ENCODE data around the gene RFLNA.

DNA sequence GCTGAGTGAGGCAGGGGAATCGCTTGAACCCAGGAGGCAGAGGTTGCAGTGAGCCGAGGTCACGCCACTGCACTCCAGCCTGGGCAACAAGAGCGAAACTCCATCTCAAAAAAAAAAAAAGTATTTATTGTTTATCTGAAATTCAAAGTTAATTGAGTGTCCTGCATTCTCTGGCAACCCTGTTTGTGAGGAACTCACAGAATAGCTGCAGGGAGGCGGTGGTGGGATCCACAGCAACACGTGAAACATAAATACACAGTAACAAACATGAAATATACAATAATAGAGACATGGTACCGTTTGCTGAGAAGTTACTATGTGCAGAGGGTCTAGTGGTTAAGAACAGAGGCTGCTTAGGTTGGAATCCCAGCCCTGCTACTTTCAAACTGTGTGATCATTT is 43.7 kb upstream of the RFLNA start:
- TF ChIP-seq, protein P1, sequence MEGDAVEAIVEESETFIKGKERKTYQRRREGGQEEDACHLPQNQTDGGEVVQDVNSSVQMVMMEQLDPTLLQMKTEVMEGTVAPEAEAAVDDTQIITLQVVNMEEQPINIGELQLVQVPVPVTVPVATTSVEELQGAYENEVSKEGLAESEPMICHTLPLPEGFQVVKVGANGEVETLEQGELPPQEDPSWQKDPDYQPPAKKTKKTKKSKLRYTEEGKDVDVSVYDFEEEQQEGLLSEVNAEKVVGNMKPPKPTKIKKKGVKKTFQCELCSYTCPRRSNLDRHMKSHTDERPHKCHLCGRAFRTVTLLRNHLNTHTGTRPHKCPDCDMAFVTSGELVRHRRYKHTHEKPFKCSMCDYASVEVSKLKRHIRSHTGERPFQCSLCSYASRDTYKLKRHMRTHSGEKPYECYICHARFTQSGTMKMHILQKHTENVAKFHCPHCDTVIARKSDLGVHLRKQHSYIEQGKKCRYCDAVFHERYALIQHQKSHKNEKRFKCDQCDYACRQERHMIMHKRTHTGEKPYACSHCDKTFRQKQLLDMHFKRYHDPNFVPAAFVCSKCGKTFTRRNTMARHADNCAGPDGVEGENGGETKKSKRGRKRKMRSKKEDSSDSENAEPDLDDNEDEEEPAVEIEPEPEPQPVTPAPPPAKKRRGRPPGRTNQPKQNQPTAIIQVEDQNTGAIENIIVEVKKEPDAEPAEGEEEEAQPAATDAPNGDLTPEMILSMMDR (IDR thresholded peaks at IDR 0.05; ENCODE audit: poor library complexity), result no peak
- TF ChIP-seq EZH2 (IDR thresholded peaks at IDR 0.05; ENCODE audit: borderline replicate concordance), result no peak
